Heart right ventricle (tissue), 16 donors: ENCODE results near the gene FGD3. TPM values are rescaled to one million over a fixed set of nuclear protein-coding genes. Genes with fewer than 3 reads are reported as not detected.

Experiments used
- ATAC-seq, 8 donors: fragments of 200-7000 bp; cut with Tn5 transposase; one replicate each; pipeline ENCODE4 v1.9.1; 2020; ENCODE audit warnings: mild to moderate bottlenecking in 8 of 8, moderate library complexity in 8 of 8, moderate number of reproducible peaks in 1 of 8
- DNase-seq, 2 donors: peaks; one replicate each; pipeline ENCODE4 v3.0.0-alpha.2; 2020
- H3K27ac ChIP-seq, 10 donors: fragments of 200-600 bp; sonication (generic) in 2 of 10; one replicate each; pipeline versions ENCODE4 v1.5.0 to v1.8.0; 2020 to 2022; ENCODE audit warnings: mild to moderate bottlenecking in 3 of 10
- H3K27me3 ChIP-seq, 7 donors: fragments of 200-600 bp; one replicate each; pipeline ENCODE4 v1.8.0; 2021 to 2022; ENCODE audit warnings: mild to moderate bottlenecking in 2 of 7
- H3K36me3 ChIP-seq, 9 donors: fragments of 200-600 bp; sonication (generic) in 1 of 9; one replicate each; pipeline versions ENCODE4 v1.5.0 to v1.8.0; 2020 to 2022; ENCODE audit warnings: mild to moderate bottlenecking in 2 of 9
- H3K4me1 ChIP-seq, 9 donors: fragments of 200-600 bp; sonication (generic) in 1 of 9; one replicate each; pipeline versions ENCODE4 v1.5.0 to v1.8.0; 2020 to 2022; ENCODE audit warnings: mild to moderate bottlenecking in 4 of 9
- H3K4me3 ChIP-seq, 10 donors: fragments of 200-600 bp; sonication (generic) in 2 of 10; one replicate each; pipeline versions ENCODE4 v1.5.0 to v1.8.0; 2020 to 2022; ENCODE audit warnings: mild to moderate bottlenecking in 7 of 10, moderate library complexity in 2 of 10
- H3K9me3 ChIP-seq, 11 donors: fragments of 200-600 bp in 10 of 11; sonication (generic) in 2 of 11; one replicate each; pipeline versions ENCODE4 v1.5.0 to v1.8.0; 2013 to 2022; ENCODE audit warnings: mild to moderate bottlenecking in 2 of 11, control low read depth in 1 of 11, moderate library complexity in 1 of 11
- CTCF ChIP-seq, 9 donors: fragments of 200-600 bp; sonication (generic) in 2 of 9; IDR thresholded peaks; one replicate each; pipeline versions ENCODE4 v1.5.0 to v1.8.0; 2021 to 2022; ENCODE audit warnings: antibody characterized with exemption in 9 of 9, mild to moderate bottlenecking in 5 of 9, moderate library complexity in 1 of 9
- WGBS, 2 donors: extraction: QIAGEN DNeasy Blood & Tissue Kit; methylation state at CpG; one replicate each; pipeline ENCODE4 v1.1.7; 2013; ENCODE audit warnings: inconsistent platforms in 1 of 2; 5-methylcytosine and 5-hydroxymethylcytosine counted together
- intact Hi-C, 10 donors: fragments of 100-400 bp; cut with DNase I; formaldehyde crosslinking; loops; one replicate each; pipeline versions ENCODE4 v1.11.1 to v1.14.2; 2022
- polyA plus RNA-seq, 2 donors: library from polyadenylated mRNA; stranded (reverse); fragments of 200-250 nt; gene quantifications; one replicate each; pipeline ENCODE4 v1.2.3, GENCODE V29; 2013
- total RNA-seq, 10 donors: library from RNA; stranded (reverse); fragmentation: NEBNext Ultra II Directional in 3 of 10; extraction: Animal tissue kit (Norgen Biotek cat#: 25700) in 3 of 10; gene quantifications; one replicate each; pipeline versions ENCODE4 v1.2.1 to v1.2.4, GENCODE V29; 2021 to 2023
- donor health status: Arrhythmogenic right ventricular cardiomyopathy.
- donor health status: ischemic (EF 13 %, LVEDD 7.1; RV severe dilation, severe dysfunction).
- donor health status: healthy with polysubstance abuse.
- donor health status: DM: no; HTN: yes; CAD: no.
- donor health status: DM: no; HTN: no; CAD: no.
- donor health status: ischemic (EF 25% LVEDD 6.9; RV normal size, moderate dysfunction).
- donor health status: ischemic (EF 25% LVEDD 5.7; RV mildly dilated, moderate dysfunction).
- donor health status: healthy.
- donor health status: DM: yes; HTN: yes; CAD: no.
- donor health status: Ischemic cardiomyopathy.
- donor health status: ischemic (EF 35%, LVEDD 5.7; RV mildly dilated, moderate dysfunction).
- donor health status: nonischemic (EF 11% LVEDD 7.7; RV severe dilation, severe dysfunction).
- donor health status: DM: yes; HTN: yes; CAD: no.
- donor health status: PGD.
- donor health status: ischemic (EF 29% LVEDD 5.4; RV normal size, mild dysfunction).
- donor health status: nonischemic (EF 23%, LVEDD 6.1; RV moderate dilation, normal function).

The FGD3 gene
- total and polyA plus RNA-seq, 12 donors = 0.40 to 8.5 (median 2.2) TPM

GRCh38 chr9:93027750-93028149 lies 80.4 kb downstream of the FGD3 start:
- WGBS, 2 donors = 96 to 98% methylated on average over 10 of the region's 10 CpGs
- Histone ChIP-seq H3K27me3 (no peaks in the 10 kb centered on the region), H3K9me3 (no peaks in the 10 kb centered on the region), H3K27ac (peak overlapping the region in 1 of 10 donors; percentile 82), H3K36me3 (peaks cover 0 to 63% (median 0%) of the 10 kb centered on the region in 9 donors), H3K4me1 (peaks cover 0 to 71% (median 0%) of the 10 kb centered on the region in 9 donors), H3K4me3 (no peak overlapping the region)
- TF ChIP-seq CTCF (IDR thresholded peaks at IDR 0.05) = no peak
- no peak for ATAC-seq
- intact Hi-C loops = no loop called here
- no peak for DNase-seq

- ATAC-seq (peak in 6 of 8 donors; percentile 15 to 43 (median 30)), DNase-seq (no peak)
- 47 to 53% methylated on average over 6 of the region's 6 CpGs for WGBS, 2 donors
- Histone ChIP-seq H3K4me1 (peaks cover 0 to 77% (median 0%) of the 10 kb centered on the region in 9 donors), H3K36me3 (peaks cover 0 to 59% (median 0%) of the 10 kb centered on the region in 9 donors), H3K27me3 (no peaks in the 10 kb centered on the region), H3K9me3 (no peaks in the 10 kb centered on the region), H3K27ac (peak overlapping the region in 1 of 10 donors; percentile 82), H3K4me3 (no peak overlapping the region)
- TF ChIP-seq CTCF (IDR thresholded peaks at IDR 0.05) = no peak
- intact Hi-C loops = no loop called here
These were observed 81.2 kb downstream of the FGD3 start for GRCh38 chr9:93028448-93029006.

GRCh38 chr9:93030642-93031628 lies 83.6 kb downstream of the FGD3 start:
- no peak for TF ChIP-seq CTCF (IDR thresholded peaks at IDR 0.05)
- intact Hi-C loops = no loop called here
- Histone ChIP-seq H3K4me1 (peaks cover 0 to 63% (median 0%) of the 10 kb centered on the region in 9 donors), H3K4me3 (no peak overlapping the region), H3K9me3 (no peaks in the 10 kb centered on the region), H3K36me3 (peaks cover 0 to 68% (median 0%) of the 10 kb centered on the region in 9 donors), H3K27ac (no peak overlapping the region), H3K27me3 (no peaks in the 10 kb centered on the region)
- DNase-seq (no peak), ATAC-seq (no peak)
- 81 to 83% methylated on average over 9 of the region's 9 CpGs for WGBS, 2 donors

- no peak overlapping the region for H3K27ac ChIP-seq
- ATAC-seq (peak in 3 of 8 donors; percentile 21 to 35 (median 30)), DNase-seq (no peak)
- no peak overlapping the region for H3K4me3 ChIP-seq
- intact Hi-C loops = no loop called here
- H3K36me3 ChIP-seq = peaks cover 0 to 60% (median 0%) of the 10 kb centered on the region in 9 donors
- no peak for TF ChIP-seq CTCF (IDR thresholded peaks at IDR 0.05)
- peaks cover 0 to 62% (median 0%) of the 10 kb centered on the region in 9 donors for H3K4me1 ChIP-seq
- H3K9me3 ChIP-seq = no peaks in the 10 kb centered on the region
- 65 to 66% methylated on average over 10 of the region's 10 CpGs for WGBS, 2 donors
- H3K27me3 ChIP-seq = no peaks in the 10 kb centered on the region
These were observed 84.5 kb downstream of the FGD3 start for GRCh38 chr9:93031629-93032430.
